ENCODE data around the gene ESRRG.

ESRRG gene

DNA sequence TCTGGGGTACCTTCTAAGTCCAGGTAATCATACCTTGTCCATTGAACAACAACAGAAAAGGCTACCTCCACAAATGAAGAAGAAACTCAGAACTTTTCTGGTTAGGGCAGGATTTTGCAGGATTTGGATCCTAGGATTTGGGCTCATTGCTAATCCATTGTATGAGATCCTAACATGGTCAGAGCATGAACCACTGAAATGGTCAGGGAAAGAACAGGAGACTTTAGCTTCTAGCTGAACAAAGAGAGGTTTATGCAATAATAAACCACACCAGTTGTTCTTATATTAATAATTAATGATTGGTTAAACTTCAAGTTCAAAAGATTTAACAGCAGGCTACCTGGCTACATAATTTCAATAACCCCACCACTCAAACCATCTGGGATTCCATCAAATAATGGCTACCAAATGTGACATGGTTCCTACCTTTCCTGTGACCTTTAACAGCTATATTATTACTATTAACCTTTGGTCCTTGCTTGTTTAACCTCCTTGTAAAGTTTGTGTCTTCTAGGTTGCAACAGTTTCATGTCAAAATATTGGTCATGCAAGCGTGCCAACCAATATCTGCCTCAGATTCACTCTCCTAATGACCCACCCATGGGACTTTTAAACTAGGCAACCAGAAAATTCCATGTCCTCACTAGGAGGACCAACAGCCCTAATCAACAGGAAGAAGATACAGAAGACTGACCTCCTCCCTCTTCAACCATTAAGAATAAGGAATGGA is 239.4 kb downstream of the ESRRG start:
- TF ChIP-seq ESRRG (CRISPR knock-in tag; IDR thresholded peaks at IDR 0.05): no peak
- no peak for TF ChIP-seq CSDC2 (CRISPR knock-in tag; IDR thresholded peaks at IDR 0.05)
- TF ChIP-seq ARNTL (CRISPR knock-in tag; IDR thresholded peaks at IDR 0.05; ENCODE audit: borderline replicate concordance, low read depth): no peak
- no peak for TF ChIP-seq TCF4 (CRISPR knock-in tag; IDR thresholded peaks at IDR 0.05; ENCODE audit: borderline replicate concordance)
- TF ChIP-seq, protein P1, sequence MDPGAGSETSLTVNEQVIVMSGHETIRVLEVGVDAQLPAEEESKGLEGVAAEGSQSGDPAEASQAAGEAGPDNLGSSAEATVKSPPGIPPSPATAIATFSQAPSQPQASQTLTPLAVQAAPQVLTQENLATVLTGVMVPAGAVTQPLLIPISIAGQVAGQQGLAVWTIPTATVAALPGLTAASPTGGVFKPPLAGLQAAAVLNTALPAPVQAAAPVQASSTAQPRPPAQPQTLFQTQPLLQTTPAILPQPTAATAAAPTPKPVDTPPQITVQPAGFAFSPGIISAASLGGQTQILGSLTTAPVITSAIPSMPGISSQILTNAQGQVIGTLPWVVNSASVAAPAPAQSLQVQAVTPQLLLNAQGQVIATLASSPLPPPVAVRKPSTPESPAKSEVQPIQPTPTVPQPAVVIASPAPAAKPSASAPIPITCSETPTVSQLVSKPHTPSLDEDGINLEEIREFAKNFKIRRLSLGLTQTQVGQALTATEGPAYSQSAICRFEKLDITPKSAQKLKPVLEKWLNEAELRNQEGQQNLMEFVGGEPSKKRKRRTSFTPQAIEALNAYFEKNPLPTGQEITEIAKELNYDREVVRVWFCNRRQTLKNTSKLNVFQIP (CRISPR knock-in tag; IDR thresholded peaks at IDR 0.05; ENCODE audit: borderline replicate concordance, low read depth): no peak
- TF ChIP-seq, protein P2, sequence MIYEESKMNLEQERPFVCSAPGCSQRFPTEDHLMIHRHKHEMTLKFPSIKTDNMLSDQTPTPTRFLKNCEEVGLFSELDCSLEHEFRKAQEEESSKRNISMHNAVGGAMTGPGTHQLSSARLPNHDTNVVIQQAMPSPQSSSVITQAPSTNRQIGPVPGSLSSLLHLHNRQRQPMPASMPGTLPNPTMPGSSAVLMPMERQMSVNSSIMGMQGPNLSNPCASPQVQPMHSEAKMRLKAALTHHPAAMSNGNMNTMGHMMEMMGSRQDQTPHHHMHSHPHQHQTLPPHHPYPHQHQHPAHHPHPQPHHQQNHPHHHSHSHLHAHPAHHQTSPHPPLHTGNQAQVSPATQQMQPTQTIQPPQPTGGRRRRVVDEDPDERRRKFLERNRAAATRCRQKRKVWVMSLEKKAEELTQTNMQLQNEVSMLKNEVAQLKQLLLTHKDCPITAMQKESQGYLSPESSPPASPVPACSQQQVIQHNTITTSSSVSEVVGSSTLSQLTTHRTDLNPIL (CRISPR knock-in tag; IDR thresholded peaks at IDR 0.05; ENCODE audit: low read depth): no peak
- TF ChIP-seq RARB (CRISPR knock-in tag; IDR thresholded peaks at IDR 0.05): no peak
- TF ChIP-seq ZC3H10 (CRISPR knock-in tag; IDR thresholded peaks at IDR 0.05): no peak
- TF ChIP-seq ZFP30 (CRISPR knock-in tag; IDR thresholded peaks at IDR 0.05): no peak
- TF ChIP-seq BACH2 (CRISPR knock-in tag; IDR thresholded peaks at IDR 0.05; ENCODE audit: borderline replicate concordance): no peak
- no peak for TF ChIP-seq SNAI2 (CRISPR knock-in tag; IDR thresholded peaks at IDR 0.05)
- no peak for TF ChIP-seq ZNF70 (CRISPR knock-in tag; IDR thresholded peaks at IDR 0.05)
- TF ChIP-seq, protein P3, sequence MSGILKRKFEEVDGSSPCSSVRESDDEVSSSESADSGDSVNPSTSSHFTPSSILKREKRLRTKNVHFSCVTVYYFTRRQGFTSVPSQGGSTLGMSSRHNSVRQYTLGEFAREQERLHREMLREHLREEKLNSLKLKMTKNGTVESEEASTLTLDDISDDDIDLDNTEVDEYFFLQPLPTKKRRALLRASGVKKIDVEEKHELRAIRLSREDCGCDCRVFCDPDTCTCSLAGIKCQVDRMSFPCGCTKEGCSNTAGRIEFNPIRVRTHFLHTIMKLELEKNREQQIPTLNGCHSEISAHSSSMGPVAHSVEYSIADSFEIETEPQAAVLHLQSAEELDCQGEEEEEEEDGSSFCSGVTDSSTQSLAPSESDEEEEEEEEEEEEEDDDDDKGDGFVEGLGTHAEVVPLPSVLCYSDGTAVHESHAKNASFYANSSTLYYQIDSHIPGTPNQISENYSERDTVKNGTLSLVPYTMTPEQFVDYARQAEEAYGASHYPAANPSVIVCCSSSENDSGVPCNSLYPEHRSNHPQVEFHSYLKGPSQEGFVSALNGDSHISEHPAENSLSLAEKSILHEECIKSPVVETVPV (CRISPR knock-in tag; IDR thresholded peaks at IDR 0.05): no peak
- no peak for TF ChIP-seq ZNF565 (CRISPR knock-in tag; conservative IDR thresholded peaks at IDR 0.05; ENCODE audit: low read depth)
- TF ChIP-seq, protein P4, sequence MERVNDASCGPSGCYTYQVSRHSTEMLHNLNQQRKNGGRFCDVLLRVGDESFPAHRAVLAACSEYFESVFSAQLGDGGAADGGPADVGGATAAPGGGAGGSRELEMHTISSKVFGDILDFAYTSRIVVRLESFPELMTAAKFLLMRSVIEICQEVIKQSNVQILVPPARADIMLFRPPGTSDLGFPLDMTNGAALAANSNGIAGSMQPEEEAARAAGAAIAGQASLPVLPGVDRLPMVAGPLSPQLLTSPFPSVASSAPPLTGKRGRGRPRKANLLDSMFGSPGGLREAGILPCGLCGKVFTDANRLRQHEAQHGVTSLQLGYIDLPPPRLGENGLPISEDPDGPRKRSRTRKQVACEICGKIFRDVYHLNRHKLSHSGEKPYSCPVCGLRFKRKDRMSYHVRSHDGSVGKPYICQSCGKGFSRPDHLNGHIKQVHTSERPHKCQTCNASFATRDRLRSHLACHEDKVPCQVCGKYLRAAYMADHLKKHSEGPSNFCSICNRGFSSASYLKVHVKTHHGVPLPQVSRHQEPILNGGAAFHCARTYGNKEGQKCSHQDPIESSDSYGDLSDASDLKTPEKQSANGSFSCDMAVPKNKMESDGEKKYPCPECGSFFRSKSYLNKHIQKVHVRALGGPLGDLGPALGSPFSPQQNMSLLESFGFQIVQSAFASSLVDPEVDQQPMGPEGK (CRISPR knock-in tag; IDR thresholded peaks at IDR 0.05; ENCODE audit: borderline replicate concordance): no peak
- TF ChIP-seq, protein P5, sequence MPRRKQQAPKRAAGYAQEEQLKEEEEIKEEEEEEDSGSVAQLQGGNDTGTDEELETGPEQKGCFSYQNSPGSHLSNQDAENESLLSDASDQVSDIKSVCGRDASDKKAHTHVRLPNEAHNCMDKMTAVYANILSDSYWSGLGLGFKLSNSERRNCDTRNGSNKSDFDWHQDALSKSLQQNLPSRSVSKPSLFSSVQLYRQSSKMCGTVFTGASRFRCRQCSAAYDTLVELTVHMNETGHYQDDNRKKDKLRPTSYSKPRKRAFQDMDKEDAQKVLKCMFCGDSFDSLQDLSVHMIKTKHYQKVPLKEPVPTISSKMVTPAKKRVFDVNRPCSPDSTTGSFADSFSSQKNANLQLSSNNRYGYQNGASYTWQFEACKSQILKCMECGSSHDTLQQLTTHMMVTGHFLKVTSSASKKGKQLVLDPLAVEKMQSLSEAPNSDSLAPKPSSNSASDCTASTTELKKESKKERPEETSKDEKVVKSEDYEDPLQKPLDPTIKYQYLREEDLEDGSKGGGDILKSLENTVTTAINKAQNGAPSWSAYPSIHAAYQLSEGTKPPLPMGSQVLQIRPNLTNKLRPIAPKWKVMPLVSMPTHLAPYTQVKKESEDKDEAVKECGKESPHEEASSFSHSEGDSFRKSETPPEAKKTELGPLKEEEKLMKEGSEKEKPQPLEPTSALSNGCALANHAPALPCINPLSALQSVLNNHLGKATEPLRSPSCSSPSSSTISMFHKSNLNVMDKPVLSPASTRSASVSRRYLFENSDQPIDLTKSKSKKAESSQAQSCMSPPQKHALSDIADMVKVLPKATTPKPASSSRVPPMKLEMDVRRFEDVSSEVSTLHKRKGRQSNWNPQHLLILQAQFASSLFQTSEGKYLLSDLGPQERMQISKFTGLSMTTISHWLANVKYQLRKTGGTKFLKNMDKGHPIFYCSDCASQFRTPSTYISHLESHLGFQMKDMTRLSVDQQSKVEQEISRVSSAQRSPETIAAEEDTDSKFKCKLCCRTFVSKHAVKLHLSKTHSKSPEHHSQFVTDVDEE (CRISPR knock-in tag; IDR thresholded peaks at IDR 0.05): no peak
- TF ChIP-seq ZNF8 (CRISPR knock-in tag; IDR thresholded peaks at IDR 0.05): no peak
- no peak for TF ChIP-seq OSR1 (CRISPR knock-in tag; IDR thresholded peaks at IDR 0.05)
- no peak for ATAC-seq

DNA sequence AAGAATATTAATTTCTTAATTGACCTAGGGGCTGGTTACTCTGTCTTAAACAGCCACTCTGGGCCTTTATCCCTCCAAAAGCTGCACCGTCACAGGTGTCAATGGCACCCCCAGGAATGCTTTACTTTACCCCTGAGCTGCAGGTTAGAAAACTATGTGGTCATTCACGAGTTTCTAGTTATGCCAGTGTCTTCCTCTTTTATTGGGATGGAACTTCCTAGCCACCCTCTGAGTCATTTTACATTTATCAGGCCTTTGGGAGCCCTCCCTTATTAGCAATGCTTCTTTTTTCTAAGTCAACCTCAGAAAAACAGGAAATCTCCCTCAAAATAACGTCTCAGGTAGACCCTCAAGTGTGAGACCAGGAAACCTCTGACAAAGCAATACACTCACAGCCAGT is 240.6 kb downstream of the ESRRG start:
- no peak for ATAC-seq

DNA sequence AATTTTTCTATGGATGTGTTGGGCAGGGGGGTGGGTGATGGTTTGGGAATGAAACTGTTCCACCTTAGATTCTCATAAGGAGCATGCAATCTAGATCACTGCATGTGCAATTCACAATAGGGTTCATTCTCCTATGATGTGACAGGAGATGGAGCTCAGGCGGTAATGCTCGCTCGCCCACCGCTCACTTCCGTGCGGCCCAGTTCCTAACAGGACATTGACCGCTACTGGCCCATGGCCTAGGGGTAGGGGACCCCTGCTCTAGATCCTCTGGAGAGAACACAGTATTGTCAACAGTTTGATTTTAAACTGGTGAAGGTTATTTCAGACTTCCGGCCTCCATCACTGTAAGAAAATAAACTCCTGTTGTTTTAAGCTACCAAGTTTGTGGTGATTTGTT is 245.0 kb downstream of the ESRRG start:
- TF ChIP-seq GLIS3 (CRISPR knock-in tag; IDR thresholded peaks at IDR 0.05): no peak
- no peak for ATAC-seq

More for the DNA sequence above, 240.6 kb downstream of the ESRRG start:
- no peak for TF ChIP-seq ZNF8 (CRISPR knock-in tag; IDR thresholded peaks at IDR 0.05)
- no peak for TF ChIP-seq TOX (CRISPR knock-in tag; IDR thresholded peaks at IDR 0.05; ENCODE audit: borderline replicate concordance)

Data from SK-N-SH treated with all-trans-retinoic acid at 6 μM for 48 hours (cell line).